ENCODE data around the gene PIK3R1. TPM values are rescaled to one million over a fixed set of nuclear protein-coding genes. Genes with fewer than 3 reads are reported as not detected.

The PIK3R1 gene
- total and polyA plus RNA-seq, 4 donors, result 22.6 to 123 (median 47.3) TPM

DNA sequence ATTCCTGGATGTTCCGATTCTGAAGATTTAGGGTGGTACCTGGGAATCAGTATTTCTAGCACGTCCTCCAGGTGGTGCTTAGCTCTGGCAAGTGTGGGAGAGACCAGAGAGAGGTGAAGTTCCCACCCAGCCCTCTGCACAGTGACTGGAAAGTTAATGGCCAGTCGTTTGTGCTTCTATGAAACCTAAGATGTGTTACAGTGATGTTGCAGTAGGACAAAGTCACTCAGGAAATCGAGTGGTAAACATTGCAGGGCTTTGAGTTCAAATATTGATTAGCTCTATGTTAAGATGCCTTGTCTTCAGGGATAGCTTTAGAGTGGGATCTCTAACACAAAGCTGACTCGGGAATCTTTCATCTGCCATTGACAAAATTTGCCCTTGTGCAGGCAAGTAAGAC lies 55.6 kb downstream of the PIK3R1 start:
- Histone ChIP-seq H3K36me3 (ENCODE audit: control insufficient read depth in 4 of 4, insufficient read depth in 3 of 4, low read depth in 1 of 4, low read length in 3 of 4) (peaks cover 0 to 24% (median 10%) of the 10 kb centered on the region in 4 donors), H3K4me1 (ENCODE audit: control insufficient read depth in 4 of 4, insufficient read depth in 4 of 4, low read length in 3 of 4) (peaks cover 6 to 49% (median 39%) of the 10 kb centered on the region in 4 donors), H3K27ac (ENCODE audit: low read depth in 1 of 2, low read length in 2 of 2) (no peak overlapping the region), H3K9me3 (ENCODE audit: control insufficient read depth in 4 of 4, low read length in 3 of 4) (no peaks in the 10 kb centered on the region), H3K27me3 (ENCODE audit: control insufficient read depth in 4 of 4, insufficient read depth in 4 of 4, low read length in 3 of 4) (no peaks in the 10 kb centered on the region), H3K9ac (ENCODE audit: low read depth in 1 of 2, low read length in 2 of 2) (no peak overlapping the region), H3K4me3 (ENCODE audit: low read depth in 1 of 3, low read length in 3 of 3) (no peak overlapping the region)
- DNase-seq (ENCODE audit: low spot score), result no peak
- TF ChIP-seq FOXA1 (IDR thresholded peaks at IDR 0.05) (no peak), HNF4A (conservative IDR thresholded peaks at IDR 0.05) (peak; percentile 6 to 8), ATF3 (IDR thresholded peaks at IDR 0.05) (no peak), MAX (IDR thresholded peaks at IDR 0.05) (no peak), TAF1 (conservative IDR thresholded peaks at IDR 0.05) (no peak), RXRA (IDR thresholded peaks at IDR 0.05) (no peak)
- TF ChIP-seq, protein P1, sequence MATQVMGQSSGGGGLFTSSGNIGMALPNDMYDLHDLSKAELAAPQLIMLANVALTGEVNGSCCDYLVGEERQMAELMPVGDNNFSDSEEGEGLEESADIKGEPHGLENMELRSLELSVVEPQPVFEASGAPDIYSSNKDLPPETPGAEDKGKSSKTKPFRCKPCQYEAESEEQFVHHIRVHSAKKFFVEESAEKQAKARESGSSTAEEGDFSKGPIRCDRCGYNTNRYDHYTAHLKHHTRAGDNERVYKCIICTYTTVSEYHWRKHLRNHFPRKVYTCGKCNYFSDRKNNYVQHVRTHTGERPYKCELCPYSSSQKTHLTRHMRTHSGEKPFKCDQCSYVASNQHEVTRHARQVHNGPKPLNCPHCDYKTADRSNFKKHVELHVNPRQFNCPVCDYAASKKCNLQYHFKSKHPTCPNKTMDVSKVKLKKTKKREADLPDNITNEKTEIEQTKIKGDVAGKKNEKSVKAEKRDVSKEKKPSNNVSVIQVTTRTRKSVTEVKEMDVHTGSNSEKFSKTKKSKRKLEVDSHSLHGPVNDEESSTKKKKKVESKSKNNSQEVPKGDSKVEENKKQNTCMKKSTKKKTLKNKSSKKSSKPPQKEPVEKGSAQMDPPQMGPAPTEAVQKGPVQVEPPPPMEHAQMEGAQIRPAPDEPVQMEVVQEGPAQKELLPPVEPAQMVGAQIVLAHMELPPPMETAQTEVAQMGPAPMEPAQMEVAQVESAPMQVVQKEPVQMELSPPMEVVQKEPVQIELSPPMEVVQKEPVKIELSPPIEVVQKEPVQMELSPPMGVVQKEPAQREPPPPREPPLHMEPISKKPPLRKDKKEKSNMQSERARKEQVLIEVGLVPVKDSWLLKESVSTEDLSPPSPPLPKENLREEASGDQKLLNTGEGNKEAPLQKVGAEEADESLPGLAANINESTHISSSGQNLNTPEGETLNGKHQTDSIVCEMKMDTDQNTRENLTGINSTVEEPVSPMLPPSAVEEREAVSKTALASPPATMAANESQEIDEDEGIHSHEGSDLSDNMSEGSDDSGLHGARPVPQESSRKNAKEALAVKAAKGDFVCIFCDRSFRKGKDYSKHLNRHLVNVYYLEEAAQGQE (IDR thresholded peaks at IDR 0.05), result no peak
- TF ChIP-seq, protein P2, sequence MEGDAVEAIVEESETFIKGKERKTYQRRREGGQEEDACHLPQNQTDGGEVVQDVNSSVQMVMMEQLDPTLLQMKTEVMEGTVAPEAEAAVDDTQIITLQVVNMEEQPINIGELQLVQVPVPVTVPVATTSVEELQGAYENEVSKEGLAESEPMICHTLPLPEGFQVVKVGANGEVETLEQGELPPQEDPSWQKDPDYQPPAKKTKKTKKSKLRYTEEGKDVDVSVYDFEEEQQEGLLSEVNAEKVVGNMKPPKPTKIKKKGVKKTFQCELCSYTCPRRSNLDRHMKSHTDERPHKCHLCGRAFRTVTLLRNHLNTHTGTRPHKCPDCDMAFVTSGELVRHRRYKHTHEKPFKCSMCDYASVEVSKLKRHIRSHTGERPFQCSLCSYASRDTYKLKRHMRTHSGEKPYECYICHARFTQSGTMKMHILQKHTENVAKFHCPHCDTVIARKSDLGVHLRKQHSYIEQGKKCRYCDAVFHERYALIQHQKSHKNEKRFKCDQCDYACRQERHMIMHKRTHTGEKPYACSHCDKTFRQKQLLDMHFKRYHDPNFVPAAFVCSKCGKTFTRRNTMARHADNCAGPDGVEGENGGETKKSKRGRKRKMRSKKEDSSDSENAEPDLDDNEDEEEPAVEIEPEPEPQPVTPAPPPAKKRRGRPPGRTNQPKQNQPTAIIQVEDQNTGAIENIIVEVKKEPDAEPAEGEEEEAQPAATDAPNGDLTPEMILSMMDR (IDR thresholded peaks at IDR 0.05; ENCODE audit: low read depth, low read length, missing input control), result no peak
- 51% methylated on average over 5 of the region's 5 CpGs for WGBS

GRCh38 chr5:68272289-68272688 lies 56.7 kb downstream of the PIK3R1 start:
- DNase-seq (ENCODE audit: low spot score), result no peak
- Histone ChIP-seq H3K27me3 (ENCODE audit: control insufficient read depth in 4 of 4, insufficient read depth in 4 of 4, low read length in 3 of 4) (no peaks in the 10 kb centered on the region), H3K27ac (ENCODE audit: low read depth in 1 of 2, low read length in 2 of 2) (no peak overlapping the region), H3K4me3 (ENCODE audit: low read depth in 1 of 3, low read length in 3 of 3) (no peak overlapping the region), H3K9me3 (ENCODE audit: control insufficient read depth in 4 of 4, low read length in 3 of 4) (no peaks in the 10 kb centered on the region), H3K36me3 (ENCODE audit: control insufficient read depth in 4 of 4, insufficient read depth in 3 of 4, low read depth in 1 of 4, low read length in 3 of 4) (peaks cover 0 to 35% (median 15%) of the 10 kb centered on the region in 4 donors), H3K9ac (ENCODE audit: low read depth in 1 of 2, low read length in 2 of 2) (no peak overlapping the region), H3K4me1 (ENCODE audit: control insufficient read depth in 4 of 4, insufficient read depth in 4 of 4, low read length in 3 of 4) (peaks cover 7 to 41% (median 27%) of the 10 kb centered on the region in 4 donors)
- TF ChIP-seq HNF4G (IDR thresholded peaks at IDR 0.05) (no peak), ATF3 (IDR thresholded peaks at IDR 0.05) (no peak), NR2F2 (IDR thresholded peaks at IDR 0.05) (no peak), FOXA1 (IDR thresholded peaks at IDR 0.05) (no peak), RAD21 (IDR thresholded peaks at IDR 0.05) (peak; percentile 55 to 60), GABPA (IDR thresholded peaks at IDR 0.05 in 1 of 2, conservative IDR thresholded peaks at IDR 0.05 in 1 of 2) (no peak)
- TF ChIP-seq, protein P1 (IDR thresholded peaks at IDR 0.05), result no peak
- TF ChIP-seq, protein P3, sequence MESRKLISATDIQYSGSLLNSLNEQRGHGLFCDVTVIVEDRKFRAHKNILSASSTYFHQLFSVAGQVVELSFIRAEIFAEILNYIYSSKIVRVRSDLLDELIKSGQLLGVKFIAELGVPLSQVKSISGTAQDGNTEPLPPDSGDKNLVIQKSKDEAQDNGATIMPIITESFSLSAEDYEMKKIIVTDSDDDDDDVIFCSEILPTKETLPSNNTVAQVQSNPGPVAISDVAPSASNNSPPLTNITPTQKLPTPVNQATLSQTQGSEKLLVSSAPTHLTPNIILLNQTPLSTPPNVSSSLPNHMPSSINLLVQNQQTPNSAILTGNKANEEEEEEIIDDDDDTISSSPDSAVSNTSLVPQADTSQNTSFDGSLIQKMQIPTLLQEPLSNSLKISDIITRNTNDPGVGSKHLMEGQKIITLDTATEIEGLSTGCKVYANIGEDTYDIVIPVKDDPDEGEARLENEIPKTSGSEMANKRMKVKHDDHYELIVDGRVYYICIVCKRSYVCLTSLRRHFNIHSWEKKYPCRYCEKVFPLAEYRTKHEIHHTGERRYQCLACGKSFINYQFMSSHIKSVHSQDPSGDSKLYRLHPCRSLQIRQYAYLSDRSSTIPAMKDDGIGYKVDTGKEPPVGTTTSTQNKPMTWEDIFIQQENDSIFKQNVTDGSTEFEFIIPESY (IDR thresholded peaks at IDR 0.05), result no peak
- TF ChIP-seq, protein P2 (IDR thresholded peaks at IDR 0.05; ENCODE audit: low read depth, low read length, missing input control), result peak; percentile 24
- 81% methylated on average over 2 of the region's 2 CpGs for WGBS
